Erythroblast (primary cell): Measurements from ENCODE around the gene CENPF.

Source experiments
- GATA1 ChIP-seq: IDR thresholded peaks from 2 replicates; pipeline ENCODE4 v1.6.1; 2011; ENCODE audit warnings: low read depth, mild to moderate bottlenecking, control low read depth, low read length, moderate library complexity
- POLR2A ChIP-seq: IDR thresholded peaks from 2 replicates; pipeline ENCODE4 v1.6.1; 2011; ENCODE audit warnings: mild to moderate bottlenecking, low read length

GRCh38 chr1:214665606-214666110, 62.7 kb downstream of the CENPF start:
- TF ChIP-seq POLR2A = no peak
- no peak for TF ChIP-seq GATA1
